ENCODE measurements around the gene SCCPDH. TPM values are rescaled to one million over a fixed set of nuclear protein-coding genes. Genes with fewer than 3 reads are reported as not detected.

Gene SCCPDH
- total and polyA plus RNA-seq, 2 donors (not counting 1 experiment from before 2014, with no cell fraction given): 1.7 to 6.6 TPM

- ChIA-PET POLR2A (no interaction called here), CTCF (no interaction called here)
- Histone ChIP-seq H3K27me3 (replicated peaks in 1 of 4; ENCODE audit: control extremely low read depth in 1 of 4, control insufficient read depth in 3 of 4, insufficient read depth in 4 of 4, low read length in 3 of 4) (peaks cover 0 to 4% (median 0%) of the 10 kb centered on the region in 4 experiments), H3K4me3 (ENCODE audit: control extremely low read depth in 1 of 5, extremely low read depth in 1 of 5, insufficient read depth in 1 of 5, low read depth in 2 of 5, low read length in 4 of 5) (no peak overlapping the region), H3K9ac (ENCODE audit: low read length) (no peak overlapping the region), H3K9me3 (ENCODE audit: control extremely low read depth in 1 of 3, control insufficient read depth in 2 of 3, insufficient read depth in 1 of 3, low read length in 2 of 3) (no peaks in the 10 kb centered on the region), H2AFZ (ENCODE audit: insufficient read depth, low read depth, low read length, poor library complexity, severe bottlenecking) (no peak overlapping the region), H3K36me3 (replicated peaks in 1 of 2; ENCODE audit: control extremely low read depth in 1 of 2, control insufficient read depth in 1 of 2, extremely low read depth in 1 of 2, insufficient read depth in 2 of 2, low read length in 1 of 2) (no peaks in the 10 kb centered on the region), H3K4me1 (ENCODE audit: control insufficient read depth in 2 of 2, insufficient read depth in 2 of 2, low read length in 2 of 2) (no peaks in the 10 kb centered on the region), H3K4me2 (replicated peaks; ENCODE audit: low read depth, low read length, poor library complexity, severe bottlenecking) (no peak overlapping the region), H3K79me2 (ENCODE audit: control insufficient read depth, insufficient read depth, low read length) (no peaks in the 10 kb centered on the region), H3K27ac (ENCODE audit: low read length in 2 of 2) (no peak overlapping the region), H4K20me1 (ENCODE audit: control insufficient read depth, insufficient read depth, low read length, poor library complexity, severe bottlenecking) (no peaks in the 10 kb centered on the region)
- 89% methylated on average over 11 of the region's 18 CpGs for WGBS (ENCODE audit: insufficient coverage)
- ATAC-seq (ENCODE audit: low read depth) (no peak), DNase-seq (no peak)
- Mint-ChIP-seq H3K27me3 (peaks cover 11% of the 10 kb centered on the region), H3K27ac (no peak overlapping the region), H3K4me3 (no peak overlapping the region), H3K4me1 (peaks cover under 1% of the 10 kb centered on the region), H3K9me3 (ENCODE audit: insufficient read depth) (no peaks in the 10 kb centered on the region)
- TF ChIP-seq, protein P1, sequence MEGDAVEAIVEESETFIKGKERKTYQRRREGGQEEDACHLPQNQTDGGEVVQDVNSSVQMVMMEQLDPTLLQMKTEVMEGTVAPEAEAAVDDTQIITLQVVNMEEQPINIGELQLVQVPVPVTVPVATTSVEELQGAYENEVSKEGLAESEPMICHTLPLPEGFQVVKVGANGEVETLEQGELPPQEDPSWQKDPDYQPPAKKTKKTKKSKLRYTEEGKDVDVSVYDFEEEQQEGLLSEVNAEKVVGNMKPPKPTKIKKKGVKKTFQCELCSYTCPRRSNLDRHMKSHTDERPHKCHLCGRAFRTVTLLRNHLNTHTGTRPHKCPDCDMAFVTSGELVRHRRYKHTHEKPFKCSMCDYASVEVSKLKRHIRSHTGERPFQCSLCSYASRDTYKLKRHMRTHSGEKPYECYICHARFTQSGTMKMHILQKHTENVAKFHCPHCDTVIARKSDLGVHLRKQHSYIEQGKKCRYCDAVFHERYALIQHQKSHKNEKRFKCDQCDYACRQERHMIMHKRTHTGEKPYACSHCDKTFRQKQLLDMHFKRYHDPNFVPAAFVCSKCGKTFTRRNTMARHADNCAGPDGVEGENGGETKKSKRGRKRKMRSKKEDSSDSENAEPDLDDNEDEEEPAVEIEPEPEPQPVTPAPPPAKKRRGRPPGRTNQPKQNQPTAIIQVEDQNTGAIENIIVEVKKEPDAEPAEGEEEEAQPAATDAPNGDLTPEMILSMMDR (IDR thresholded peaks at IDR 0.05): no peak
- TF ChIP-seq EZH2 (IDR thresholded peaks at IDR 0.05; ENCODE audit: borderline replicate concordance, insufficient read depth, low read depth, low read length, poor library complexity, severe bottlenecking): no peak
- intact Hi-C loops (cut with micrococcal nuclease): no loop called here
Observed at GRCh38 chr1:246794048-246794827, 70.0 kb downstream of the SCCPDH start.

- ChIA-PET CTCF (no interaction called here), POLR2A (no interaction called here)
- Mint-ChIP-seq H3K4me3 (no peak overlapping the region), H3K4me1 (no peaks in the 10 kb centered on the region), H3K9me3 (ENCODE audit: insufficient read depth) (no peaks in the 10 kb centered on the region), H3K27ac (no peak overlapping the region), H3K27me3 (peaks cover 7% of the 10 kb centered on the region)
- Histone ChIP-seq H2AFZ (ENCODE audit: insufficient read depth, low read depth, low read length, poor library complexity, severe bottlenecking) (no peak overlapping the region), H3K4me2 (replicated peaks; ENCODE audit: low read depth, low read length, poor library complexity, severe bottlenecking) (no peak overlapping the region), H3K27me3 (replicated peaks in 1 of 4; ENCODE audit: control extremely low read depth in 1 of 4, control insufficient read depth in 3 of 4, insufficient read depth in 4 of 4, low read length in 3 of 4) (no peaks in the 10 kb centered on the region), H4K20me1 (ENCODE audit: control insufficient read depth, insufficient read depth, low read length, poor library complexity, severe bottlenecking) (no peaks in the 10 kb centered on the region), H3K4me1 (ENCODE audit: control insufficient read depth in 2 of 2, insufficient read depth in 2 of 2, low read length in 2 of 2) (no peaks in the 10 kb centered on the region), H3K27ac (ENCODE audit: low read length in 2 of 2) (no peak overlapping the region), H3K36me3 (replicated peaks in 1 of 2; ENCODE audit: control extremely low read depth in 1 of 2, control insufficient read depth in 1 of 2, extremely low read depth in 1 of 2, insufficient read depth in 2 of 2, low read length in 1 of 2) (no peaks in the 10 kb centered on the region), H3K4me3 (ENCODE audit: control extremely low read depth in 1 of 5, extremely low read depth in 1 of 5, insufficient read depth in 1 of 5, low read depth in 2 of 5, low read length in 4 of 5) (no peak overlapping the region), H3K9ac (ENCODE audit: low read length) (no peak overlapping the region), H3K79me2 (ENCODE audit: control insufficient read depth, insufficient read depth, low read length) (no peaks in the 10 kb centered on the region), H3K9me3 (ENCODE audit: control extremely low read depth in 1 of 3, control insufficient read depth in 2 of 3, insufficient read depth in 1 of 3, low read length in 2 of 3) (no peaks in the 10 kb centered on the region)
- intact Hi-C loops (cut with micrococcal nuclease): no loop called here
- TF ChIP-seq, protein P1 (IDR thresholded peaks at IDR 0.05): no peak
- no peak for DNase-seq
- WGBS (ENCODE audit: insufficient coverage): 90% methylated on average over 21 of the region's 27 CpGs
- no peak for ATAC-seq (ENCODE audit: low read depth)
Observed at GRCh38 chr1:246794828-246795671, 70.8 kb downstream of the SCCPDH start.
